SK-N-DZ (cell line): ENCODE results near the gene ZFYVE27.
A peak's percentile ranks its signal among the peaks of the same experiment; 100 is the strongest.

Experiments used
- DNase-seq: peaks from one replicate; pipeline ENCODE4 v3.0.0-alpha.2; 2015; ENCODE audit warnings: low spot score

The ZFYVE27 gene

DNA sequence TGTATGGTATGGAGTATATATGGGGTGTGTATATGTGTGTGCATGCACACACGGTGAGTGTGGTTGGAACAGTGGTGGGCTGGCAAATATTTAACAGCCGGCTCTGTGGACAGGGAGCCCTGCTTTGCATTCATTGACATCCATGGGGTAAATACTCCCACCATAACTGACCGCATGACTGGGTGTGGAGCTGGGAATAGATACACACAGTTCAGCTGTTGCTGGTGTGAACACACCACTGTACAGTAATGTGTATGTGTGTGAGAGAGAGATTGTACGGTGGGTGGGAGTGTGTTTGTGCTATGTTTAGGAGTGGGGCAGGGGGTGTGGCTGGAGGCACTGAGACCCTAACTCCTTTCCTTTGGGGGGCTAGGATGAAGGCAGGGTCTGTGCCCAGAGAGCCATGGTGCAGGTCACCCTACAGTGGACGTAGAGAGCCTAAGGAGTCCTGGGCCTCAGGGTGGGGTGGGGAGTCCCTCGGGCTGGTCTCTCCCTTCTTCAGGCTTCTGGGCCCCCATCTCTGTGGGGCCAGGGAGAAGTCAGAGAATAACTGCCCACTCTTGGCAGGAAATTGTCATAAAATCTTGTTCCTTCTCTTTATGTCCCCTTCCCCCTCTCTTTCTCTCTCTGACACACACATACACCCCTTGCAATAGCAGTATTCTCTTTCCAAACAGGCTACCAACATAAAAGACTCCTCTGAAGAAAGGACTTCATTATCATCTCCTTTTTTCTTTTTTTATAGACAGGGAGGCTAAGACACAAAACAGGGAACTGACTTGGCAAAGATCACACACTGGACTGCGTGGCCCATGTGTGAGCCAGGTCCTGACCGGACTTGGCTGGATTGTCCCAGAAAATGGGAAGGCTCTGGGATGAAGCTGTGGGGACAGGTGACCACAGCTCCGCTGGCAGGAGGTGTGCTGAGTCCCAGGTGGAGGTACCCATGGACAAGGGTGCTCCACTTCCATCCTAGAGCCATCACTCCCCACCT is 31.7 kb downstream of the ZFYVE27 start:
- DNase-seq, result no peak

DNA sequence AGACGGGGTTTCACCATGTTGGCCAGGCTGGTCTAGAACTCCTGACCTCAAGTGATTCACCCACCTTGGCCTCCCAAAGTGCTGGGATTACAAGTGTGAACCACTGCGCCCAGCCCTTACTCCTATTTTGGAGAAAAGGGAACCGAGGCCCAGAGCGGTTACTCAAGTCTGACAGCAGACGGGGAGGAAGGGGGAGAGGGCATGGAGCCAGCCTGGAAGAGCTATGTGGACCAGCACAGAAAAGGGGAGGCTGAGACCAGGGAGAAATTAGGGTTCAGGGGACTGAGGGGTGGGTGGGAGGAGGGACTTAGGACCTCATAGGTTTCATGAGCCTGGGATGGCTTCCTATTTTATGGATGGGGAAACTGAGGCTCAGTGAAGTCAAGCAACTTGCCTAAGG is 33.3 kb downstream of the ZFYVE27 start:
- DNase-seq, result no peak

- DNase-seq, result peak; percentile 46
Observed at GRCh38 chr10:97771055-97771891, 34.3 kb downstream of the ZFYVE27 start.

DNA sequence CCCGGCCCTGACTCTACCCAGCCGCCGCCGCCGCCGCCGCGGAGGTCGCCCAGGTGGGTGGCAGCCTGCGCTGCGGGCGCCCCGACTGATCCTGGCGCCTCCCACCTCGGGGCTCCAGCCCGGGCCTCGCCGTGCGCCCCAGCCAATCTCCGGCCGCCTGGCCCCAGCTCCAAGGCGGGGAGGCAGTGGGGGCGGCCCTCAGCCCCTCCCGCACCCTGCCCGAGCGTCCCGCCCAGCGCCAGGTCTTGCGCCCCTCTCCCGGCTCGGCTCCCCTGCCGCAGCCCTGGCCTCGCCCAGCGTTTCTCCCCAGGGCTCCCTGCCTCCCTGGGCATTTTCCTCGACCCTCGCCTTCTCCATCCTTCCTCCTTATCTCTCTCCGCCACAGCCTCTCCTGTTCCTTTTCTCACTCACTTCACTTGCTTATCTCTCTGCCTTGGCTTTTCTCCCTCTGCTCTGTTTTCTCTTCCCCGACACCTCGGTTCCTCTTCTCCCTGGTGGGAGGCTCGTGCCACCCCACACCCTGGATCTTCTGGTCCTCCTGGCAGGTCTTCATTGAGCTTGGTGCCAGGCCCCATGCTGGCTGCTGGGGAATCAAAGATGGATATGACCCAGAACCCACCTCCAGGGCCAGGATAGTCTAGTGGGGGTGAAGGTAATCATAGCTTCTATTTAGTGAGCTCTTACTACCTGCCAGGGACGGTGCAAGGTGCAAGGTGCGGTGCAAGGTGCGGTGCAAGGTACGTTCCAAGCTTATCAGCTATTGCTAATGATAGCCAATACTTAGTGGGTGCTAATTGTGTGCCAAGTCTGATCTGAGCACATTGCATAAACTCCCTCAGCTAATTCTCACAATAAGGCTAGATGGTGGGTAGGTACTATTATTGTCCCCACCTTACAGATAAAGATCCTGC is 35.2 kb downstream of the ZFYVE27 start, which contains the start of gene SFRP5:
TSS of gene SFRP5 (minus strand) at position 87 of the 911 bp plus-strand sequence. CDS start 166 bp downstream, outside the sequence.
- no peak for DNase-seq

DNA sequence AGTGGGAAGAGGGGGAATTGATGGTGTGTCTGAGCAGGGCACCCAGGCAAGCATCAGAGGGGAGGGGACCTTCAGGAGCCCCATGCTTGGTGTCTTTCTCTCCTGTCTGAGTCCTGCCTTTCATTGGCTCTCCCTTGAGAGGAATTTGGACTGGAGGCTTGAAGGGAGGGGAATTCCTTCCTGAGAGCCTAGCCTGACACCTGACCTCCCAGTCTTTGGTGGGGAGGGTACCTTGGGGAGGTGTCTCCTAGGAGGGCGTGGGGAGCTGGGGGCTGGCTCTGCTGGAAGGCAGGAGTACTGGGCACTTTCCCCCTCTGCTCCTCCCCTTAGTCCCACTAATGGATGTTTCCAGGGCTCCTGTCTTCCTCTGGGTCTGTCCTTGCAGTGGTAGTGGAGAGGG is 36.2 kb downstream of the ZFYVE27 start:
- DNase-seq, result no peak

DNA sequence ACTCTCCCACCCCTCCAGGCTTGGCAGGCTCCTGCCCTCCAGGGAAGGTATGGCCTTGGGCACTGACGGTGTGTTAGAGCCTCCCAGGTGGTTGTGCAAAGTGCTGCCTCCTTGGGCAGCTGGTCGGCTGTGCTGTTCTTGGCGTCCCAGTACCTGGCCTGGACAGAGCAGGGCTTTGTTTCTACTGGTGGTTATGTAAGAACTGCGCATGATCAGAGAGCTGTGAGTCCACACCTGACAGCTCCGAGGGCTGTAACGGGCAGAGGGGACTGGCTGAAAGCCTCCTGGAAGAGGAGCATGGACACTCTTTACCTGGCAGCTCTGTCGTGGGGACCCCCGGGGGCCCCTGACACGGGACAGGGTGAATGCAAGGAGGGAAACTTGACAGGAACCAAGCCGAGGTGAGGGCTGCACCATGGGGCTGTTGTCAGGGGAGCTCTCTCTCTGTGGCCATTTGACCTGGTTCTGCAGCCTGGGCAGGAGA is 37.9 kb downstream of the ZFYVE27 start:
- no peak for DNase-seq

- no peak for DNase-seq
Observed at GRCh38 chr10:97777143-97777542, 40.2 kb downstream of the ZFYVE27 start.

GRCh38 chr10:97778452-97779302 is 41.7 kb downstream of the ZFYVE27 start:
- DNase-seq, result no peak

DNA sequence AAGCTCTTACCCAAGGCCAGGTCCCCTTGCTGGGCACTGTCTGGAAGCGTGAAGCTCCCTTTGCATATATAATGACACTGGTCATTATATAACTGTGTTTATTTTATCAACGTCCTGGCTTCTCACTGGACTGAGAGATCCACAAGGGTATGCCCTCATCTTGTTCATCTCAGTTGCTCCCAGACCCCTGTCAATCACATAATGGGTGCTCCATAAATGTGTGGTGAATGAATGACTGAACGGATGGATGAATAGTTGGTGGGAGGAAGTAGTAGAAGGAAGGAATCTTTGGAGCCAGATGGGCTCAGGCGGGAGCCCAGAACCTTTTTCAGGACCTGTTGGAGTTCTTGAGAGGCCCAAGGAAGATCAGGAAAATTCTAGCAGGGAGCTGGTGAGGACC is 42.6 kb downstream of the ZFYVE27 start:
- no peak for DNase-seq

DNA sequence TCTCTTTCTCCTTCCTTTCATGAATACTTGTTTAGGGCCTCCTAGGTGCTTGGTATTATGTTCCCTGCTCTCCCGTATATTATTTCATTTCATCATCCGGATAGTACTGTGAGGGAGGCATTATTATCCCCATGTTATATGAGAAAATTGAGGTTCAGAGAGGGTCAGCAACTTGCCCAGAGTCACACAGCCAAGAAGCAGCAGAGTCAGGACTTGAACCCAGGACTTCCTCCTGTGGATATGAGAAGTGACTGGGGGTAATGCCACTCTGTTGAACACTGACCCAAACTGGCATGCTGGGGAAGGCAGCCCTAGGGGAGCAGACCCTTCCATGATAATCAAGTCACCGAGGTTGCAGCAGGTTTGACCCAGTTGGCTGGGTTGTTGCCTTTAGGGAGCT is 43.0 kb downstream of the ZFYVE27 start:
- DNase-seq, result no peak

GRCh38 chr10:97780841-97781617 is 44.1 kb downstream of the ZFYVE27 start:
- no peak for DNase-seq

- no peak for DNase-seq
Observed at GRCh38 chr10:97781618-97782331, 44.8 kb downstream of the ZFYVE27 start.

GRCh38 chr10:97782455-97783228 is 45.7 kb downstream of the ZFYVE27 start:
- no peak for DNase-seq

DNA sequence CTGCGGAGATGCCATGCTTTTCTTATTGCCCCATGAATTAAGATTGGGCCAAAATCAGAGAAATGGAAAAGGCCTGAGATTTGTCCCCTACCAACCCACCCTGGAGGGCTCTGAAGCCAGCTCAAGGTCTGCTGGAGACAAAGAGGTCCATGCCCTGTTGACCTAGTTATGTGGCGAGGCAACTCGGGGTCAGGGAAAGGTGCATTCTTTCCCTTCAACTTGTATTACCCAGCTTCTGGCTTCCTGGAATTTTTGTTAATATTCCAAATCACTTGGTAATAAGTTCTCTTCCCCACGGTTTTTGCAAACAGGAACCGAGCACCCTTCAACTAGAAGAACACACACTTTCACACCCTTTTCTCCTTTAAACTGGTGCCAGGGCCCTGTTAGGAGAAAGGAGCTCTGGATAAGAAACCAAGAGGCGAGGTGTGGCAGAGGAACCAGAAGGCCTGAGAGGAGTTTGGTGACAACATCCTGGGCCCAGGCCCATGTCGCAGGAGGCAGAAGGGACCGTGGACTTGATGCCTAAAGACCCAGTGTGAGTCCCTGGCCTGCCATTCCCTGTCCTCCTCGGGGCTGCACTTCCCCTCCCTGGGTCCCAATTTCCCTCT is 47.4 kb downstream of the ZFYVE27 start:
- no peak for DNase-seq

DNA sequence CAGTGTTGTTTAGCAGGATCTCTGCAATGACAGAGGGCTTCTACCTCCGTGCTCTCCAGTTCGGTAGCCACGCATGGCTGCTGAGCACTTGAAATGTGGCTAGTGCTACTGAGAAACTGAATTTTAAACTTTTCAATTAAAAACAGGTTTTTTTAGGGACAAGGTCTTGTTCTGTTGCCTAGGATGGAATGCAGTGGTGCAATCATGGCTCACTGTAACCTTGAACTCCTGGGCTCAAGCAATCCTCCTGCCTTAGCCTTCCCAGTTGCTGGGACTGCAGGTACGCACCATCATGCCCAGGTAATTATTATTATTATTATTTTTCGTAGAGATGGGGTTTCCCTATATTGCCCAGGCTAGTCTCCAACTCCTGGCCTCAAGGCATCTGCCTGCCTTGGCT is 48.3 kb downstream of the ZFYVE27 start:
- DNase-seq, result no peak

DNA sequence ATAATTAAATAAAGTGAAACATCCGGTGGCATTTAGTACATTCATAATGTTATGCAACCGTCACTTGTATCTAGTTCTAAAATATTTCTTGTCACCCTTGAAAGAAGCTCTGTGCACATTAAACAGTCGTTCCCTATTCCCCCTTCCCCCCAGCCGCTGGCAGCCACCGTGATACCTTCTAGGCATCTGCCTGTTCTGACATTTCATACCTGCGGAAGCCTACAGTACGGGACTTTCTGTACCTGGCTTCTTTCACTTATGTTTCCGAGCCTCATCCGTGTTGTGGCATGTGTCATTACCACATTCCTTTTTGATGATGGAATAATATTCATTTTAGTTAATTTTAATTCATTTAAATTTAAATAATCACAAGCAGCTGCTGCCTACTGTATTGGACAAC is 48.8 kb downstream of the ZFYVE27 start:
- no peak for DNase-seq
